ENCODE measurements around the gene CDH1.

DNA sequence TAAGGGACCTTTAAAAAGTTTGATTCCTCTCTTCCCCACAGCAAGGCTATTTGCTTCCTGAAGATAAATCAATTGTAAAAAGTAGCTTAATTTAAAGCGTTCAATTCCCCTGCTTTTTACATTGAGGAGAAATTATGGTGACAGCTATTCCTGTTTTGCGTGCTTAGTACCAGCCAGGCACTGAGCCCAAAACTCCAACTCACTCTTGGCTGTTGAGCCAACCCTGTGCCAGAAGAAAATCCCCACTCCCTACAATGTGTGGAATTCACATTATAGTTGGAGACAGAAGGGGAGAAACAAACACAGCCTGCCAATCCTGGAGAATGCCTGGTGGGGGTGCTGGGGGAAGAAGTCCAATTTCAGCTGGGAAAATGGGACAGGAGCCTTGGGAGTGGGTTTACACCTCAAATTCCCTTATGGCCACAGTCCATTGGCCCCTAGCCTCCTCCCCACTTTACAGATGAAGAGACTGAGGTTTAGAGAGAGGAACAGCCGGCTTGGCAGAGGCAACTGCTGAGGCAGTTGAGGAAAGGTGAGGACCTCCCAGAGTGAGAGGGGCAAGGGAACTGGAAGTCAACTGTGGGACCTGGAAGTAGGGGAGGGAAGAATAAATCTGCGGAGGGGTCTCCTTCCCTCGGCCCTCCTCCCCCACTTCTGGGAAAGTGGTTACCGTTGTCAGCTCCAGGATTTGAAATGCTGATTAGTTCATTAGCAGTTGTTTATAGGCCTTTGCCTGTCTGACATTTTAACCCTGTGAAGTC, 26.1 kb downstream of the CDH1 start:
- no peak for TF ChIP-seq POLR2A (IDR thresholded peaks at IDR 0.05)
- TF ChIP-seq, protein P1, sequence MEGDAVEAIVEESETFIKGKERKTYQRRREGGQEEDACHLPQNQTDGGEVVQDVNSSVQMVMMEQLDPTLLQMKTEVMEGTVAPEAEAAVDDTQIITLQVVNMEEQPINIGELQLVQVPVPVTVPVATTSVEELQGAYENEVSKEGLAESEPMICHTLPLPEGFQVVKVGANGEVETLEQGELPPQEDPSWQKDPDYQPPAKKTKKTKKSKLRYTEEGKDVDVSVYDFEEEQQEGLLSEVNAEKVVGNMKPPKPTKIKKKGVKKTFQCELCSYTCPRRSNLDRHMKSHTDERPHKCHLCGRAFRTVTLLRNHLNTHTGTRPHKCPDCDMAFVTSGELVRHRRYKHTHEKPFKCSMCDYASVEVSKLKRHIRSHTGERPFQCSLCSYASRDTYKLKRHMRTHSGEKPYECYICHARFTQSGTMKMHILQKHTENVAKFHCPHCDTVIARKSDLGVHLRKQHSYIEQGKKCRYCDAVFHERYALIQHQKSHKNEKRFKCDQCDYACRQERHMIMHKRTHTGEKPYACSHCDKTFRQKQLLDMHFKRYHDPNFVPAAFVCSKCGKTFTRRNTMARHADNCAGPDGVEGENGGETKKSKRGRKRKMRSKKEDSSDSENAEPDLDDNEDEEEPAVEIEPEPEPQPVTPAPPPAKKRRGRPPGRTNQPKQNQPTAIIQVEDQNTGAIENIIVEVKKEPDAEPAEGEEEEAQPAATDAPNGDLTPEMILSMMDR (IDR thresholded peaks at IDR 0.05): no peak
